Measurements from ENCODE around the gene AAK1.

AAK1 gene

DNA sequence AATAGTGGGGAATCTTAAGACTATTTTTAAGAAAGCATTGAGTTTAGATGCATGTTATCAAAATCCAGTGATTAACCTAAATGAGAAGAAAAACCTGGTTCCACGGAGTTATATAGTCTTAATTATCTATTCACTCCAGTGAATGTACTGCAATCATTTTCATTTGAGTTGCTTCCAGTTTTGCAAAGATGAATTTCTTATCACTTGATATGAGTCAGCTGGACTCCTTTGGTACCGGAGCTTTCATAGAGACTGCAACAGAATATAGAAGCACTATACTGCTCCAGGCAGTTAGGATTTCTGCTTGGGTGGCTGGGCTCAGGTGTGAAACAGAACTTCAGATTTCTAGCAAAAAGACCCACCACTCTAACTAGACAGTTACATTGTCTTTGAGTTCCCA lies 114.1 kb downstream of the AAK1 start:
- H3K9me3 Mint-ChIP-seq, result peaks cover 8 to 9% of the 10 kb centered on the region in 2 donors
- H3K27me3 Mint-ChIP-seq, result no peaks in the 10 kb centered on the region
- ATAC-seq (replicated peaks), result no peak
- no peak overlapping the region for H3K4me3 Mint-ChIP-seq
- DNase-seq, result no peak
- H3K4me1 Mint-ChIP-seq, result no peaks in the 10 kb centered on the region
- no peak overlapping the region for H3K27ac Mint-ChIP-seq
- H3K36me3 Mint-ChIP-seq, result peaks cover 12 to 31% of the 10 kb centered on the region in 2 donors

DNA sequence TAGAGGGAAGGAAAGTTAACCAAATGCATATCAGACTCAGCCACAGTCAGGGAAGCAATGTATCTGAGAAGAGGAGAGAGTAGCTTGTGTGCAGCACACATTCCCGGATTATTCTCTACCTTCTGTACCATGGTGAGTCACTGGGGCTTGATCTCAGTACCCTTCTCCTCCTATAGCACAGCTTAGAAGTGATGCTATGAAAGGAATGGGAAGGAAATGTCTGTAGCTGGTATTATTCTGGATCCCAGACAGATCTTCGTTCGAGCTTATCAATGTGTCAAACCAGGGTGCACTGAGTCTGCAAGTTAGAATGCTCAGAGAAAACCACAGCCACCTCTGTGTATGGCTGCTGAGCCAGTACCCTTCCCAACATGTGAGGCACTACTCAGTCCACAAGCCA lies 118.3 kb downstream of the AAK1 start:
- no peak for ATAC-seq (replicated peaks)
- Mint-ChIP-seq H3K27ac (no peak overlapping the region), H3K9me3 (no peaks in the 10 kb centered on the region), H3K36me3 (peaks cover 2 to 14% of the 10 kb centered on the region in 2 donors), H3K27me3 (no peaks in the 10 kb centered on the region), H3K4me3 (no peak overlapping the region), H3K4me1 (no peaks in the 10 kb centered on the region)
- DNase-seq, result no peak

DNA sequence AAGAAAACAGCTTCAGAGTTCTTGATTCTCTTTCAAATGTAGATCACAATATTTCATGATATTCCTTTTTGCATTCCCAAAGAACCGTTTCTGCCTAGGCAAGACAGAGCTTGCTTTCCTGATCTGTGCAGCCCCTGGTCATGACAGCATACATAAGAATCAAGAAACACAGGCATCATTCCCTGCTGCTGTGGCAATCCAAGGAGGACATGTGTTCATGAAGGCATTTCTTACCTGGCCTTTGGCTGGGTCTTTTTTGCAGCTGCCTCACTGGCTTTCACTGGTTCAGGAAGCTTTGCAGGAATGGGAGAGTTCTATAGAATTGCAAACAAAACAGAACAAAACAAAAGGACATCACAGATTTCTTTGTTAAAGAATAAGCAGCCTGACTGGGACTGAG lies 118.7 kb downstream of the AAK1 start:
- H3K27me3 Mint-ChIP-seq, result no peaks in the 10 kb centered on the region
- H3K4me1 Mint-ChIP-seq, result no peaks in the 10 kb centered on the region
- no peak overlapping the region for H3K27ac Mint-ChIP-seq
- no peak for DNase-seq
- H3K36me3 Mint-ChIP-seq, result peaks cover 2 to 14% of the 10 kb centered on the region in 2 donors
- H3K4me3 Mint-ChIP-seq, result no peak overlapping the region
- no peaks in the 10 kb centered on the region for H3K9me3 Mint-ChIP-seq
- ATAC-seq (replicated peaks), result no peak

DNA sequence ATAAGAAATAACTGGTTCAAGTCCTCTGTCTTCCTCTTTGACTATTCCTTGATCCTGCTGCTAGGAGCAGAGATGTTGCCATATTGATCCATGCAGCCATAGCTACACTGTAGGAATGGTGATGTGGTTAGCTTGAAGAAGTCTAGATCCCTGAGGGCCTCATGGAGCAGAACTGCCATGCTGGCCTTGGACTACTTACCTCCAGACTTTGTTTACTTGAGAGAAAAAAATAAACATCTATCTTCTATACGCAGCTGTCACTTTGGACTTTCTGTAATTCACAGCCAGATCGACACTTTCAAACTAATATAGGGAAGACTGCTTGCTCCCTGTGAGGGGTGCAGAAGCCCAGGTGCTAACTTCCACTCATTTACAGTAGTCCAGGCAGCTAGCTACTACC lies 121.8 kb downstream of the AAK1 start:
- no peak overlapping the region for H3K4me3 Mint-ChIP-seq
- no peaks in the 10 kb centered on the region for H3K4me1 Mint-ChIP-seq
- peaks cover 11 to 22% of the 10 kb centered on the region in 2 donors for H3K36me3 Mint-ChIP-seq
- DNase-seq, result no peak
- no peaks in the 10 kb centered on the region for H3K27me3 Mint-ChIP-seq
- ATAC-seq (replicated peaks), result no peak
- no peak overlapping the region for H3K27ac Mint-ChIP-seq
- H3K9me3 Mint-ChIP-seq, result no peaks in the 10 kb centered on the region

DNA sequence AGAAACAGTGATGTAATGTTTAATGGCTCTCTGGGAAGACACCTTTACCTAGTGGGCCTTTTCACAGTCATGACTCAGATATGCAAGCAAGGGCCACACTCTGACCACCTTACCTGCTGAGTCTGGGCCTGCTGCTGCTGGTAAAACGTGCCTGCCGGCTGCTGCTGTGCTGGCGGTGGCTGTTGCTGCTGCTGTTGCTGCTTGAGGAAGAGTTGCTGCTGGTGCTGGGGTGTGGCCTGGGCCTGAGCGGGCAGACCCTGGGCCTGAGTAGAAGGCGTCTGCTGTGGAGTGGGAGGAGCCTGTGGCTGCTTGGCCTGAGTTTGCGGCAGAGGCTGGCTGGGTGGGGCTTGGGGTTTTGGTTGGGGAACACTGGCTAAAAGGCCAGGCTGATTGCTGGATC lies 124.7 kb downstream of the AAK1 start:
- Mint-ChIP-seq H3K27me3 (no peaks in the 10 kb centered on the region), H3K4me1 (no peaks in the 10 kb centered on the region), H3K9me3 (no peaks in the 10 kb centered on the region), H3K27ac (no peak overlapping the region), H3K4me3 (no peak overlapping the region), H3K36me3 (peaks cover 19 to 21% of the 10 kb centered on the region in 2 donors)
- no peak for ATAC-seq (replicated peaks)
- DNase-seq, result no peak

DNA sequence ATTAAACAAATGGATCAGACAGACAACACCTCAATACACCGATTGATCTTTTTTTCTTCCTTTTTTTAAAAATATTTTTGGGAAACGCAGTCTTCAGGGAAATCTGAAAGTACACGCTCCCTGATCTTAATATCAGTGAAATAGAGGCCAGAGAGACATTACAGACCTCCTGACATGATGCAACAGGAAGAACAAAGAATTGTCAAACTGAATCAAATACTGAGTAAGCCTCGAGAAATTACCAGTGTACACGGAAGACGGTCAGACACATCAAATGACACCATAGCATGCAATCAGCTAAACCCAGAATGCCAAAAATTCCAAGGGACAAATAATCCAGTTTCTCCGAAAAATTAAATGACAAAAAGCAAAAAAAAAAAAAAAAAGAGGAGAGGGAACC lies 126.1 kb downstream of the AAK1 start:
- Mint-ChIP-seq H3K4me3 (no peak overlapping the region), H3K4me1 (no peaks in the 10 kb centered on the region), H3K36me3 (peaks cover 24 to 27% of the 10 kb centered on the region in 2 donors), H3K27me3 (no peaks in the 10 kb centered on the region), H3K27ac (no peak overlapping the region), H3K9me3 (no peaks in the 10 kb centered on the region)
- DNase-seq (no peak), ATAC-seq (replicated peaks) (no peak)

DNA sequence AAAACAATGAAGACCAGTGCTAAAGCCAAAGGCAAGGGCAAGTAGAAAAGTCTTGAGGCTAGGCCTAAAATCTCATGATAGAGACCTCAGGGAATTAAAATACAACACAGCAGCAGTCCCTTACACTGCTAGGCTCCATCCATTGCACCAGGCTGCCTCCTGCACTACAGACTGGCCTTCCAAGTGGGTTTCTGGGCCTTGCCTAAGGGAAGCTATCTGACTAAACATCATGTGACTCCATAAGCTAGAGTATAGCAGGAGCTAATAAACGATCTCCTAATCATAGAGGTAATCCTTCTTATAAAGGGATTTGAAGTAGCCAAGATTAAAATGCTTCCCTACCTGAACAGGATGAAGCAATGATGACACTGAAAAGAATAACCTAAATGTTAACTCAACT lies 128.7 kb downstream of the AAK1 start:
- Mint-ChIP-seq H3K27ac (no peak overlapping the region), H3K9me3 (peaks cover 0 to 4% of the 10 kb centered on the region in 2 donors)

DNA sequence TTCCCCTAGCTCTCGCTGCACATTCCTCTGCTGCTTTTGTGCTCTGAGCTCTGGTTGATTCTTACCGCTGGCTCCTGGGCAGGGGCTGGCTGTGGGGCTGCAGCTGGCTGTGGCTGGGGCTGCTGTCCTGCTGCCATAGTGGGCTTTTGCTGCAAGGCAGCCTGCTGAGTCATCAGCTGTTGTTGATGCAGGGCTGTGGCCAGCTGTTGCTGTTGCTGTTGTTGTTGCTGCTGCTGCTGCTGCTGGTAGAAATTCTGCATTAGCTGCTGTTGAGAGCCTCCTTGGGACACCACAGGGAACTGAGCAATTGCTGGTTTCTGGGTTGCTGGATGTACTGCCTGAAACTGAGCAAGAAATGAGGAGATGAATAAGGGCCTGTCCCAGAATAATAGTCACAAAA lies 129.1 kb downstream of the AAK1 start:
- peaks cover 0 to 4% of the 10 kb centered on the region in 2 donors for H3K9me3 Mint-ChIP-seq
- H3K36me3 Mint-ChIP-seq, result peaks cover 26 to 31% of the 10 kb centered on the region in 2 donors
- no peaks in the 10 kb centered on the region for H3K27me3 Mint-ChIP-seq

More for the DNA sequence above, 128.7 kb downstream of the AAK1 start:
- H3K4me1 Mint-ChIP-seq, result no peaks in the 10 kb centered on the region
- no peaks in the 10 kb centered on the region for H3K27me3 Mint-ChIP-seq
- DNase-seq (no peak), ATAC-seq (replicated peaks) (no peak)
- peaks cover 27 to 31% of the 10 kb centered on the region in 2 donors for H3K36me3 Mint-ChIP-seq
- no peak overlapping the region for H3K4me3 Mint-ChIP-seq

DNA sequence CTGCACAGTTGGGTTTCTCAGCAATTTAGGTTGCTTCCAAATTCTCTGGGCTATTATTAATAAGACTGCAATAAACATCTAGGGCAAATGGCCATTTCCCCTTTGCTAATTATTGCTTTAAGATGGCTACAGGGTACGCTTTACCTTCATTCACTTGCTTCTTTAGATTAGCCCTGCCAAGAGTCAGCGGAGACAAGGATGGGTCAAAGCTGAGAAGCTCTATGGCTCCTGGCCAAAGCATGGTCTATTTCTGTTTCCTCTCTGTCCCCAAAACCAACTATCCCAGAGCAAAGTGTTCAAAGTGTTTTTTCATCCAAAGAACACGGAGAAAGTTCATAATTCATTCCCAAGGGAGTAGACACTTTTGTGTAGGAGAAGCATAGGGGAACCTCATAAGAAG lies 131.1 kb downstream of the AAK1 start:
- Mint-ChIP-seq H3K27me3 (no peaks in the 10 kb centered on the region), H3K4me1 (peaks cover 5 to 16% of the 10 kb centered on the region in 2 donors), H3K27ac (no peak overlapping the region), H3K4me3 (no peak overlapping the region), H3K9me3 (peaks cover 0 to 4% of the 10 kb centered on the region in 2 donors), H3K36me3 (peaks cover 32 to 34% of the 10 kb centered on the region in 2 donors)
- ATAC-seq (replicated peaks), result no peak
- no peak for DNase-seq

More for the DNA sequence above, 129.1 kb downstream of the AAK1 start:
- Mint-ChIP-seq H3K27ac (peak overlapping the region; percentile 86), H3K4me3 (no peak overlapping the region), H3K4me1 (no peaks in the 10 kb centered on the region)
- DNase-seq (no peak), ATAC-seq (replicated peaks) (no peak)

DNA sequence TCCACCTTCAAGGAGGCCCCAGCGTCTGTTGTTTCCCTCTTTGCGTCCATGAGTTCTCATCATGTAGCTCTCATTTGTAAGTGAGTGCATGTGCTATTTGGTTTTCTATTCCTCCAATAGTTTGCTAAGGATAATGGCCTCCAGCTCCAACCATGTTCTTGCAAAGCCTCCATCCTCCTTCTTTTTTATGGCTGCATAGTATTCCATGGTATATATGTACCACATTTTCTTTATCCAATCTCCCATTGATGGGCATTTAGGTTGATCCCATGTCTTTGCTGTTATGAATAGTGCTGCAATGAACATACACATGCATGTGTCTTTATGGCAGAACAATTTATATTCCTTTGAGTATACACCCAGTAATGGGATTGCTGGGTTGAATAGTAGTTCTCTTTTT lies 133.3 kb downstream of the AAK1 start:
- H3K27ac Mint-ChIP-seq, result no peak overlapping the region
- peaks cover 5 to 21% of the 10 kb centered on the region in 2 donors for H3K4me1 Mint-ChIP-seq
- H3K4me3 Mint-ChIP-seq, result no peak overlapping the region
- no peaks in the 10 kb centered on the region for H3K27me3 Mint-ChIP-seq
- DNase-seq (no peak), ATAC-seq (replicated peaks) (no peak)
- peaks cover 31 to 34% of the 10 kb centered on the region in 2 donors for H3K36me3 Mint-ChIP-seq
- H3K9me3 Mint-ChIP-seq, result peaks cover 0 to 4% of the 10 kb centered on the region in 2 donors

DNA sequence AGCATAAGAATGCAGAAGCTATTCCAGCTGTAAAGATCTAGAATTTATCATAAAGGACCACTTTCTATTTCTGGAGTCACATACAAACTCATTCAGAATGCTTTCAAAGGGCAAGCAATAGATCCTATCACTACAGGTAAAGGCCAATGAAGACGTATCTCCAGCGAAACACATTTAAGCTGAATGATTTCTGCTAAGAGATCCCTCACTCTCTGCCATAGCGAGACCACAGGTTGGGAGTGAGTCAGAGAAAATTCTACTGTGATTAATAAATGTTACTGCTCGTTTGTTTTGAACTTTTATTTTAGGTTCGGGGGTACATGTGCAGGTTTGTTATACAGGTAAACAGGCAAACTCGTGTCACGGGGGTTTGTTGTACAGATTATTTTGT lies 133.8 kb downstream of the AAK1 start:
- Mint-ChIP-seq H3K4me1 (peaks cover 5 to 21% of the 10 kb centered on the region in 2 donors), H3K27ac (no peak overlapping the region), H3K27me3 (no peaks in the 10 kb centered on the region), H3K9me3 (peaks cover 0 to 4% of the 10 kb centered on the region in 2 donors), H3K4me3 (no peak overlapping the region), H3K36me3 (peaks cover 31 to 34% of the 10 kb centered on the region in 2 donors)
- ATAC-seq (replicated peaks), result no peak
- DNase-seq, result no peak

DNA sequence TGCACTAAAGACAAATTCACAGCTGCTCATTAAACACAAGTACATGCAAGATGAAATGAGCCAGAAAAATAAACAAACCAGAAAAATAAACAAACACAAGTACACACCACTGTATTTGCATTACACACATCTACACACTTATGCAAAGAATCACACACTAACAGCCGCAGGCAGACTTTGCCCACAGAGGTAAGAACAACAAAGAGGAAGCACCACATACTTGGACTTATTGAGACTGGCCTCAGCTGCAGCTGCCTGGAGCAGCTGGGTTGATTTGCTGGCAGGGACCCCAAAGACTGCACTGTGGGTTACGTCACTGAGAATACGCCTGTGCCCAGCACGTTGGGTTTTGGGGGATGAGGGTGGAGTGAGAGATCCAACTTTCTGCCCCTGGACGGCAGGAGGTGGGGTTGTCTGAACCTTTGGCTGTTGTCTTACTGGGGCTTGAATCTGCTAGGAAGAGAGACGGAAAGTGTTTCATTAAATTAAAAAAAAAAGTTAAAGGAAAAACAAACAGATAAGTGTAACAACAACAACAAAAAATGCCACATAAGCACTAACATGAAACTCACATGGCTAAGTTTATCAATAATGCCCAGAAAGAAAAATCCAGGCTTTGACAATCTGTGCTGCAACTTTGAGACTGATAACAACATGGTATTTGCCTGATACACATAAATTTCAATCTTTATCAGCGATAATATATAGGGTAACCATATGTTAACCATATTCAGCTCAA lies 134.4 kb downstream of the AAK1 start:
- Mint-ChIP-seq H3K27ac (no peak overlapping the region), H3K36me3 (peaks cover 27 to 29% of the 10 kb centered on the region in 2 donors), H3K4me1 (peaks cover 5 to 21% of the 10 kb centered on the region in 2 donors), H3K9me3 (peaks cover 0 to 4% of the 10 kb centered on the region in 2 donors), H3K27me3 (no peaks in the 10 kb centered on the region), H3K4me3 (no peak overlapping the region)
- DNase-seq (no peak), ATAC-seq (replicated peaks) (no peak)

DNA sequence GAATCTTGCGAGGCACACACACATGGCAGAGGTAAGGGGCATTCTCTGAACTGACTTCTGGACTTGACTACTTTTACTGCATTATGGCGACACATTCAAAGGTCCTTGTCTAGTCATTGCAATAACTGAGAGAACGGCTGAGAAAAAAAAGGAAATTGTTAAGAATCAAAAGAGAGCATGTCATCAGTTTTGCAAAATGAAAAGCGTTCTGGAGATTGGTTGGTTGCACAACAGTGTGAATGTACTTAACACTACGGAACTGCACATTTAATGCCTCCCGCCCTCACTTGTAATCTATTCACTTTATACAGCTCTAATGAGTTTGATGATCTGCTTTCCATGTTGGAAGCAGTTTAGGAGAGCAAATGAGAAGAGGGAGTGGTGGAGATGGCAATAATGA lies 137.8 kb downstream of the AAK1 start:
- H3K27me3 Mint-ChIP-seq, result no peaks in the 10 kb centered on the region
- no peak overlapping the region for H3K4me3 Mint-ChIP-seq
- DNase-seq (no peak), ATAC-seq (replicated peaks) (no peak)
- H3K27ac Mint-ChIP-seq, result no peak overlapping the region
- H3K36me3 Mint-ChIP-seq, result peaks cover 17 to 20% of the 10 kb centered on the region in 2 donors
- H3K9me3 Mint-ChIP-seq, result peaks cover 0 to 4% of the 10 kb centered on the region in 2 donors
- H3K4me1 Mint-ChIP-seq, result peaks cover 5 to 21% of the 10 kb centered on the region in 2 donors

DNA sequence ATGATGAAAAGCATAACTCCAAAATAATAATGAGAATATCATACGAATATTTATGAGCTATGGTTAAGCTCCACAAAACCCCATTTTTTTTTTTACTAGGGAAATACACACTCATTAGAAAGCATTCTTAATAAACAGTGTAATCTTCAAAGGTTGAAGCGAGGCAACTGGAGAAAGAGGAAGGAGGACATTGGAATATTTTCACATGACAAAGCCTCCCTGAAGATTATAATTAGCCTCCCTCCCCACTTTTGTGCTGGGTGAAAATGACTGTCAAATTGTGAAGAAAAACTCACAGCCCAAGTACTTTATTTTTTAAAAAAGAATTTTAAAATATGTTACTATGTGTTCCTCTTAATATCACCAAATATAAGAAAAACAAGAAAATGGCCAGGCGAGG lies 142.2 kb downstream of the AAK1 start:
- no peak for ATAC-seq (replicated peaks)

DNA sequence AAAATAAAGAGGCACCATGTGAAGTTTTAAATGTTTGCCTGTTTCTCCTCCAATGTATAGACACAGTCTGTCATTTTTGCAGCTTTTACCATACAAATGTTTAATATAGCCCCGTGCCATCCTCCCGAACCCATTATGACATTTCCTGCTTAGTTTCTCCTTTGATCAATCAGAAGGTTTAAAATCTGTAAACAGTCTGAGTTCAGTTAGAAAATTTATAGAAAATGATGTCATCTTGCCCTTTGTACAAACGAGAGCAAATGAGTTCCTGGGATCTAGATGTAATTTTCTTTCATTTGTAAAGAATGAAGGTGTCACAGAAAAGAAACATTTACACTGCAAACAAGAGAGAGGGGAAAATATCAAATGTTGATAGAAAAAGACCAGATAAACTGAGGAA lies 143.6 kb downstream of the AAK1 start:
- no peak for DNase-seq
- H3K27me3 Mint-ChIP-seq, result peaks cover 6 to 7% of the 10 kb centered on the region in 2 donors
- H3K9me3 Mint-ChIP-seq, result no peaks in the 10 kb centered on the region
- H3K36me3 Mint-ChIP-seq, result peaks cover 0 to 1% of the 10 kb centered on the region in 2 donors
- ATAC-seq (replicated peaks), result no peak
- H3K27ac Mint-ChIP-seq, result no peak overlapping the region
- H3K4me1 Mint-ChIP-seq, result peaks cover 8 to 14% of the 10 kb centered on the region in 2 donors
- no peak overlapping the region for H3K4me3 Mint-ChIP-seq

More for the DNA sequence above, 142.2 kb downstream of the AAK1 start:
- Mint-ChIP-seq H3K36me3 (peaks cover 0 to 1% of the 10 kb centered on the region in 2 donors), H3K4me3 (no peak overlapping the region), H3K9me3 (no peaks in the 10 kb centered on the region), H3K27ac (no peak overlapping the region), H3K27me3 (peaks cover 6 to 7% of the 10 kb centered on the region in 2 donors), H3K4me1 (peaks cover 8 to 14% of the 10 kb centered on the region in 2 donors)
- DNase-seq, result no peak
